ENCODE data around the gene INIP. TPM values are rescaled to one million over a fixed set of nuclear protein-coding genes. Genes with fewer than 3 reads are reported as not detected.

Gene INIP
- polyA plus RNA-seq (2013, experiment 1 of 2; ENCODE audit: insufficient read length) = 14.2 TPM
- 18.2 TPM for polyA plus RNA-seq (2013, experiment 2 of 2; ENCODE audit: insufficient read length)

- DNase-seq = peak; percentile 97
Observed at GRCh38 chr9:112717661-112718331, at the start of gene INIP. TSS of gene INIP (minus strand) at chr9:112718117. CDS start at chr9:112716485, 1,632 bp downstream.

- no peak for DNase-seq
Observed at GRCh38 chr9:112765281-112765680, 47.4 kb upstream of the INIP start.

GRCh38 chr9:112764837-112765236, 46.9 kb upstream of the INIP start:
- DNase-seq = no peak

- DNase-seq = peak; percentile 61
Observed at GRCh38 chr9:112764344-112764743, 46.4 kb upstream of the INIP start.

- DNase-seq = no peak
Observed at GRCh38 chr9:112762726-112763518, 45.0 kb upstream of the INIP start.

- DNase-seq = no peak
Observed at GRCh38 chr9:112761912-112762655, 44.2 kb upstream of the INIP start.

GRCh38 chr9:112760821-112761220, 42.9 kb upstream of the INIP start:
- no peak for DNase-seq

- DNase-seq = no peak
Observed at GRCh38 chr9:112757940-112758339, 40.0 kb upstream of the INIP start.

- no peak for DNase-seq
Observed at GRCh38 chr9:112757282-112757883, 39.5 kb upstream of the INIP start.

GRCh38 chr9:112755675-112756074, 37.8 kb upstream of the INIP start:
- no peak for DNase-seq

GRCh38 chr9:112755016-112755427, 37.1 kb upstream of the INIP start:
- DNase-seq = no peak

GRCh38 chr9:112754578-112754977, 36.7 kb upstream of the INIP start:
- DNase-seq = peak; percentile 63

GRCh38 chr9:112753725-112754124, 35.8 kb upstream of the INIP start:
- peak; percentile 80 for DNase-seq

GRCh38 chr9:112752334-112753125, 34.6 kb upstream of the INIP start:
- DNase-seq = no peak

GRCh38 chr9:112751056-112751795, 33.3 kb upstream of the INIP start:
- peak; percentile 44 for DNase-seq

GRCh38 chr9:112750764-112751055, 32.8 kb upstream of the INIP start:
- DNase-seq = no peak

GRCh38 chr9:112750016-112750763, 32.3 kb upstream of the INIP start, which contains the start of gene SNX30:
TSS of gene SNX30 (plus strand) at chr9:112750760. CDS start at chr9:112751002, 242 bp downstream.
- peak; percentile 93 for DNase-seq

GRCh38 chr9:112747094-112747493, 29.2 kb upstream of the INIP start:
- DNase-seq = no peak

- DNase-seq = no peak
Observed at GRCh38 chr9:112744177-112744576, 26.3 kb upstream of the INIP start.

- no peak for DNase-seq
Observed at GRCh38 chr9:112743216-112743836, 25.4 kb upstream of the INIP start.
